Hepatocyte (in vitro differentiated cells): ENCODE data around the gene DNAH17. TPM values are rescaled to one million over a fixed set of nuclear protein-coding genes. Genes with fewer than 3 reads are reported as not detected.

Source experiments
- DNase-seq: peaks from one replicate; pipeline ENCODE4 v3.0.0-alpha.2; 2016; ENCODE audit warnings: low spot score
- H2AFZ ChIP-seq: fragments of 200-600 bp; sonication (generic); 2 replicates; pipeline ENCODE4 v1.6.0; 2016; ENCODE audit warnings: antibody characterized with exemption, mild to moderate bottlenecking
- H3K27ac ChIP-seq: fragments of 200-600 bp; sonication (generic); 2 replicates; pipeline ENCODE4 v1.5.1; 2016; ENCODE audit warnings: mild to moderate bottlenecking
- H3K27me3 ChIP-seq: fragments of 200-600 bp; sonication (generic); 2 replicates; pipeline ENCODE4 v1.6.1; 2016
- H3K36me3 ChIP-seq: fragments of 200-600 bp; sonication (generic); replicated peaks from 2 replicates; pipeline ENCODE4 v1.5.1; 2016; ENCODE audit warnings: low read depth; ENCODE audit not compliant: insufficient read depth
- H3K4me1 ChIP-seq: fragments of 200-600 bp; sonication (generic); 2 replicates; pipeline ENCODE4 v1.5.1; 2016; ENCODE audit warnings: mild to moderate bottlenecking, moderate library complexity; ENCODE audit not compliant: insufficient read depth
- H3K4me2 ChIP-seq: fragments of 200-600 bp; sonication (generic); 2 replicates; pipeline ENCODE4 v1.6.0; 2016
- H3K4me3 ChIP-seq: fragments of 200-600 bp; sonication (generic); 2 replicates; pipeline ENCODE4 v1.5.1; 2016; ENCODE audit warnings: mild to moderate bottlenecking
- H3K79me2 ChIP-seq: fragments of 200-600 bp; sonication (generic); 2 replicates; pipeline ENCODE4 v1.6.0; 2017; ENCODE audit warnings: mild to moderate bottlenecking
- H3K9me2 ChIP-seq: fragments of 200-600 bp; sonication (generic); replicated peaks from 2 replicates; pipeline ENCODE4 v1.6.0; 2017; ENCODE audit warnings: mild to moderate bottlenecking; ENCODE audit not compliant: insufficient read depth
- H3K9me3 ChIP-seq: fragments of 200-600 bp; sonication (generic); 2 replicates; pipeline ENCODE4 v1.5.1; 2016; ENCODE audit warnings: low read depth, mild to moderate bottlenecking
- H4K20me1 ChIP-seq: fragments of 200-600 bp; sonication (generic); 2 replicates; pipeline ENCODE4 v1.6.0; 2016; ENCODE audit warnings: mild to moderate bottlenecking; ENCODE audit not compliant: insufficient read depth, poor library complexity, severe bottlenecking
- EZH2 ChIP-seq: fragments of 200-600 bp; sonication (generic); IDR thresholded peaks from 2 replicates; pipeline ENCODE4 v1.6.1; 2016; ENCODE audit warnings: antibody characterized with exemption, mild to moderate bottlenecking, borderline replicate concordance
- EZH2phosphoT487 ChIP-seq: fragments of 200-600 bp; sonication (generic); IDR thresholded peaks from one replicate; pipeline ENCODE4 v1.6.1; 2018; ENCODE audit warnings: antibody characterized with exemption, mild to moderate bottlenecking, low read depth, moderate library complexity; ENCODE audit not compliant: unreplicated experiment, severe bottlenecking
- WGBS: methylation state at CpG from one replicate; pipeline ENCODE4 v1.1.6; 2016; ENCODE audit warnings: low lambda C conversion rate; ENCODE audit errors: missing lambda C conversion rate; 5-methylcytosine and 5-hydroxymethylcytosine counted together
- polyA plus RNA-seq: library from polyadenylated mRNA; unstranded; fragments of >200 nt; fragmentation: Nextera tagmentation; extraction: Ambion mirVana; gene quantifications from 2 replicates; pipeline ENCODE4 v1.2.1, GENCODE V29; 2016
- total RNA-seq: library from RNA; depleted of rRNA; stranded (reverse); fragments of >200 nt; gene quantifications from 2 replicates; pipeline ENCODE4 v1.2.3, GENCODE V29; 2014
- TF ChIP-seq, protein P1 (sequence below): fragments of 200-600 bp; sonication (generic); IDR thresholded peaks from 2 replicates; pipeline ENCODE4 v1.5.1; 2016; ENCODE audit warnings: antibody characterized with exemption, mild to moderate bottlenecking; ENCODE audit not compliant: poor library complexity

The DNAH17 gene
- total and polyA plus RNA-seq, 2 experiments from 2014 or later, result 0.20 to 1.5 TPM

DNA sequence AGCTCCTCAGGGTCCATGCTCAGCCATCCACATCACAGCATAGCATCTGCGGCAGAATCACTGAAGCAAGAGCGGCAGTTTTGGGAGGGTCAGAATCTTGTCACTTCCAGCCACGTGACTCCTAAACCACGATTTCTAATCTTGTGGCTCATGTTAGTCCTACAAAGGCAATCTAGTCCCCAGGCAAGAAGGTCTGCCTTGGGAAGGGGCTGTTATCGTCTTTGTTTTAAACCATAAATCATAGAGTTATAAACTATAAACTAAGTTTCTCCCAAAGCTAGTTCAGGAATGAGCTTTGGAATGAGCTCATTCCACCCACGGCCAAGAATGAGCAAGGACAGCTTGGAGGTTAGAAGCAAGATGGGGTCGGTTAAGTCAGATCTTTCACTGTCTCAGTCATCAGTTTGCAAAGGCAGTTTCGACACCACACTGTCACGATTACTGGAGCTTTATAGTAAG is 20.8 kb upstream of the DNAH17 start:
- no peaks in the 10 kb centered on the region for H3K36me3 ChIP-seq
- H3K4me2 ChIP-seq, result no peak overlapping the region
- TF ChIP-seq EZH2, result no peak
- TF ChIP-seq, protein P1, sequence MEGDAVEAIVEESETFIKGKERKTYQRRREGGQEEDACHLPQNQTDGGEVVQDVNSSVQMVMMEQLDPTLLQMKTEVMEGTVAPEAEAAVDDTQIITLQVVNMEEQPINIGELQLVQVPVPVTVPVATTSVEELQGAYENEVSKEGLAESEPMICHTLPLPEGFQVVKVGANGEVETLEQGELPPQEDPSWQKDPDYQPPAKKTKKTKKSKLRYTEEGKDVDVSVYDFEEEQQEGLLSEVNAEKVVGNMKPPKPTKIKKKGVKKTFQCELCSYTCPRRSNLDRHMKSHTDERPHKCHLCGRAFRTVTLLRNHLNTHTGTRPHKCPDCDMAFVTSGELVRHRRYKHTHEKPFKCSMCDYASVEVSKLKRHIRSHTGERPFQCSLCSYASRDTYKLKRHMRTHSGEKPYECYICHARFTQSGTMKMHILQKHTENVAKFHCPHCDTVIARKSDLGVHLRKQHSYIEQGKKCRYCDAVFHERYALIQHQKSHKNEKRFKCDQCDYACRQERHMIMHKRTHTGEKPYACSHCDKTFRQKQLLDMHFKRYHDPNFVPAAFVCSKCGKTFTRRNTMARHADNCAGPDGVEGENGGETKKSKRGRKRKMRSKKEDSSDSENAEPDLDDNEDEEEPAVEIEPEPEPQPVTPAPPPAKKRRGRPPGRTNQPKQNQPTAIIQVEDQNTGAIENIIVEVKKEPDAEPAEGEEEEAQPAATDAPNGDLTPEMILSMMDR, result no peak
- TF ChIP-seq EZH2phosphoT487, result no peak
- no peaks in the 10 kb centered on the region for H3K9me3 ChIP-seq
- 78% methylated on average over 9 of the region's 9 CpGs for WGBS
- H3K9me2 ChIP-seq, result no peaks in the 10 kb centered on the region
- DNase-seq, result no peak
- H3K27ac ChIP-seq, result no peak overlapping the region
- no peak overlapping the region for H2AFZ ChIP-seq
- no peaks in the 10 kb centered on the region for H3K79me2 ChIP-seq
- no peaks in the 10 kb centered on the region for H4K20me1 ChIP-seq
- no peaks in the 10 kb centered on the region for H3K27me3 ChIP-seq
- peaks cover 4% of the 10 kb centered on the region for H3K4me1 ChIP-seq
- H3K4me3 ChIP-seq, result no peak overlapping the region

DNA sequence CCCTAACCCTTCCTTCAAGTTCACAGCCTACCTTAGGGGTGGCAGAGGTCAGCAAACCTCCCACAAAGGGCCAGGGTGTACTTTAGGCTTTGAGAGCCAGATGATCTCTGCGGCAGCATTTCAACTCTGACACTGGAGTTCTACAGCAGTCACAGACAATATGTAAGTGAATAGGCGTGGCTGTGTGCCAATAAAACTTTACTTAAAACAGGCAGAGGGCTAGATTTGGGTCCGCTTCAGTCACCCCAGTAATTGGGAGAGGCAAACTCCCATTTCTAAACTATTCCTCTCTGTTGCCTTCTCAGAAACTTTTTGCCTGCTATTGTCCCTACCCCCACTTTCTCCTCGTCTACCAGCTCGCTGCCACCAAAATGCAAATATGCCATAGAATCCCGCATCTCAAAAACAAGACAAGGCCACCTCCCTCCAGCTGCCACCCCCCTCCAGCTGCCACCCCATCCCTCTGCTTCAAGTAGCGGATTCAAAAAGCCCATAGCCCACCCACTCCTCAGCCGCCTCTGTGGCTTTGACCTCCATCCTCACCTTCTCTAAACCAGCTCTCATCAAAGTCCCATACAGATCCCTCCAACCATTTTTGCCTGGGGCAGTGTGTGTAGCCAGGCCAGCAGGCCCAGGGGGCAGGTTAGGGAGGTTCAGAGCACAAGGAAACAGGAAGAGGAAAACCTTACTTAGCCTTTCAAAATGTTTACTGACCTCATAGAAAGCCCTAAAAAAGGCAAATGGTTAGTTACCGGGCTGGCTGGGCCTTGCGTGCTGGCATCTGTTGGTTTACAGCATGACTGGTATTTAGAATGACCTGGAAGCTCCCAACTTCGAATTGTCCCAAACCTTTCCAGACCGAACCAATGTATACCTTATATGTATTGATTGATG is 19.9 kb upstream of the DNAH17 start:
- Histone ChIP-seq H3K4me2 (no peak overlapping the region), H4K20me1 (no peaks in the 10 kb centered on the region), H3K79me2 (no peaks in the 10 kb centered on the region), H3K27me3 (no peaks in the 10 kb centered on the region), H3K36me3 (no peaks in the 10 kb centered on the region), H2AFZ (no peak overlapping the region), H3K9me3 (no peaks in the 10 kb centered on the region), H3K27ac (no peak overlapping the region), H3K4me1 (peaks cover 10% of the 10 kb centered on the region), H3K4me3 (no peak overlapping the region), H3K9me2 (no peaks in the 10 kb centered on the region)
- no peak for DNase-seq
- 88% methylated on average over 12 of the region's 12 CpGs for WGBS
- TF ChIP-seq EZH2phosphoT487 (no peak), EZH2 (no peak)
- TF ChIP-seq, protein P1, result no peak

DNA sequence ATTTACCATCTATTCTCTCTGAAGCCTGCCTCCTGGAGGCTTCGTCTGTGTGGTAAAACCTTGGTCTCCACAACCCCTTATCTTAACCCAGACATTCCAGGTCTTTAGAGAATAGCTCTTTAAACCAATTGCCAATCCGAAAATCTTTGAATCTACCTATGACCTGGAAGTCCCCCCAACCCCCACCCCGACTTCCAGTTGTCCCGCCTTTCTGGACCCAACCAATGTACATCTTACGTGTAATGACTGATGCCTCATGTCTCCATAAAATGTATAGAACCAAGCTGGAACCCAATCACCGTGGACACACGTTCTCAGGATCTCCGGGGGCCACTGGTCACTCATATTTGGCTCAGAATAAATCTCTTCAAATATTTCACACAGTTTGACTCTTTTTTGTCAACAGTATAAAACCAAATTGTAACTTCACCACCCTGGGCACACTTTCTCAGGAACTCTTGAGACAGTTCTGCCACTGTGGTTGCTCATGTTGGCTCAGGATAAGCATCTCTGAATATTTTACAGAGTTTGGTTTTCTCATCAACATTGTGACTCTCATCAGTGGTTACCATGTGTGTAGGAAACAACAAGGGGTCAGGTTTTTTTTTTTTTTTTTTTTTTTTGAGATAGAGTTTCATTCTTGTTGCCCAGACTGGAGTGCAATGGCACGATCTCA is 18.1 kb upstream of the DNAH17 start:
- Histone ChIP-seq H3K4me1 (peaks cover 10% of the 10 kb centered on the region), H3K36me3 (no peaks in the 10 kb centered on the region), H2AFZ (no peak overlapping the region), H3K4me2 (no peak overlapping the region), H3K9me3 (no peaks in the 10 kb centered on the region), H3K79me2 (no peaks in the 10 kb centered on the region), H3K4me3 (no peak overlapping the region), H3K27me3 (no peaks in the 10 kb centered on the region), H4K20me1 (no peaks in the 10 kb centered on the region), H3K27ac (no peak overlapping the region), H3K9me2 (no peaks in the 10 kb centered on the region)
- DNase-seq, result no peak
- TF ChIP-seq EZH2 (no peak), EZH2phosphoT487 (no peak)
- TF ChIP-seq, protein P1, result no peak
- 85% methylated on average over 9 of the region's 9 CpGs for WGBS
